ENCODE results near the gene CHST1.

The CHST1 gene

DNA sequence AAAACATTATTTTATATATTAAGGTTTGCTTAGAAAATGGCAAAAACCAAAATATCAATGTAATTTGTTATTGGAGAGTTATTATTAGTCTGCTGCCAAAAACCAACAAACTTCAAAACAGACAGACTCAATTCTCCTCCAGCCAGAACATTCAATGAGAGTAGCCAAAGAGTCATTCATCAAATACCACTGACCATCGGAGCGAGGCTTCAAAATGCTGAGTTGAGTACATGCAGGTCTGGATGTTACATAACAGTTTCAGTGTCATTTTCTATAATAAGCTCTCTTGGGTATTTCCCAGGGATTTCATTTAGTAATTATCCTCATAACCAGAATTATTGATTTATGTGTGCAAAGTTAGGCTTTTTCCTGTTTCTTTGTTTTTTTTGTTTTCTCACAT is 42.6 kb downstream of the CHST1 start:
- no peak for TF ChIP-seq SIN3A (IDR thresholded peaks at IDR 0.05; ENCODE audit: borderline replicate concordance, insufficient read depth, low read length)
- TF ChIP-seq POLR2AphosphoS5 (IDR thresholded peaks at IDR 0.05; ENCODE audit: low read depth, low read length): no peak
- TF ChIP-seq TAF1 (IDR thresholded peaks at IDR 0.05; ENCODE audit: borderline replicate concordance, insufficient read depth, low read length): no peak
- no peak for TF ChIP-seq FOXP2 (optimal IDR thresholded peaks at IDR 0.05; ENCODE audit: borderline replicate concordance, extremely low read depth, extremely low read length, insufficient read depth)

GRCh38 chr11:45622283-45622682 is 43.1 kb downstream of the CHST1 start:
- TF ChIP-seq SIN3A (IDR thresholded peaks at IDR 0.05; ENCODE audit: borderline replicate concordance, insufficient read depth, low read length) (no peak), POLR2AphosphoS5 (IDR thresholded peaks at IDR 0.05; ENCODE audit: low read depth, low read length) (no peak), TAF1 (IDR thresholded peaks at IDR 0.05; ENCODE audit: borderline replicate concordance, insufficient read depth, low read length) (no peak), REST (IDR thresholded peaks at IDR 0.05; ENCODE audit: insufficient read depth in 1 of 2, low read depth in 2 of 2, low read length in 2 of 2) (no peak), FOXP2 (optimal IDR thresholded peaks at IDR 0.05; ENCODE audit: borderline replicate concordance, extremely low read depth, extremely low read length, insufficient read depth) (no peak)

DNA sequence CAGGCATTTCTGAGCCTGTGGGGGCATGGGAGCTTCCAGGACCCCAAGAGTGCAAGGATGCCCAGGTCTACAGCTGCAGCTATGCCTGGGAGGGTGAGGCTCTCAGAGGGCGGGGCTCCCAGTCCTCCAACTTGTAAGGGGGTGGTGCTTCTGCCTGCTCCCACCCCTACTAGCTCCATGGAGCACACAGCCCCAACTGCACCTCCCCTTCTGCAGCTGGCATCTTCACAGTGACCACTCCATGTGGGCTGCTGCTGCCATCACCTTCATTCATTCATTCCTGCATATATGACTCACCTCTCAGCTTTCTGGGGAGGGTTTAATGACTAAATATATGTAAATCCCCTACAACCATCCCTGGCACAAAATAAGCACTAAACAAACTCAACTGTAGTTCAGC is 43.8 kb downstream of the CHST1 start:
- TF ChIP-seq FOXP2 (optimal IDR thresholded peaks at IDR 0.05; ENCODE audit: borderline replicate concordance, extremely low read depth, extremely low read length, insufficient read depth) (no peak), POLR2AphosphoS5 (IDR thresholded peaks at IDR 0.05; ENCODE audit: low read depth, low read length) (no peak), TAF1 (IDR thresholded peaks at IDR 0.05; ENCODE audit: borderline replicate concordance, insufficient read depth, low read length) (no peak), SIN3A (IDR thresholded peaks at IDR 0.05; ENCODE audit: borderline replicate concordance, insufficient read depth, low read length) (no peak), REST (IDR thresholded peaks at IDR 0.05; ENCODE audit: insufficient read depth in 1 of 2, low read depth in 2 of 2, low read length in 2 of 2) (no peak)

- TF ChIP-seq FOXP2 (optimal IDR thresholded peaks at IDR 0.05; ENCODE audit: borderline replicate concordance, extremely low read depth, extremely low read length, insufficient read depth) (no peak), TAF1 (IDR thresholded peaks at IDR 0.05; ENCODE audit: borderline replicate concordance, insufficient read depth, low read length) (no peak), SIN3A (IDR thresholded peaks at IDR 0.05; ENCODE audit: borderline replicate concordance, insufficient read depth, low read length) (no peak), REST (IDR thresholded peaks at IDR 0.05; ENCODE audit: insufficient read depth in 1 of 2, low read depth in 2 of 2, low read length in 2 of 2) (no peak), POLR2AphosphoS5 (IDR thresholded peaks at IDR 0.05; ENCODE audit: low read depth, low read length) (no peak)
Observed at GRCh38 chr11:45620243-45620642, 45.2 kb downstream of the CHST1 start.

GRCh38 chr11:45618897-45619296 is 46.5 kb downstream of the CHST1 start:
- no peak for TF ChIP-seq REST (IDR thresholded peaks at IDR 0.05; ENCODE audit: insufficient read depth in 1 of 2, low read depth in 2 of 2, low read length in 2 of 2)
- no peak for TF ChIP-seq SIN3A (IDR thresholded peaks at IDR 0.05; ENCODE audit: borderline replicate concordance, insufficient read depth, low read length)
- no peak for TF ChIP-seq POLR2AphosphoS5 (IDR thresholded peaks at IDR 0.05; ENCODE audit: low read depth, low read length)
- TF ChIP-seq FOXP2 (optimal IDR thresholded peaks at IDR 0.05; ENCODE audit: borderline replicate concordance, extremely low read depth, extremely low read length, insufficient read depth): no peak
- TF ChIP-seq TAF1 (IDR thresholded peaks at IDR 0.05; ENCODE audit: borderline replicate concordance, insufficient read depth, low read length): no peak

Measured in PFSK-1 (cell line).